GM20000 (cell line): ENCODE results near the gene MBOAT2.
"Not testable (repeated sequence)": the region's sequence is repeated elsewhere in the genome, so short reads cannot be mapped to it uniquely, and the experiment has no call there.

Experiments
- DNase-seq: peaks from one replicate; pipeline ENCODE4 v3.0.0; 2012; ENCODE audit warnings: low spot score
- CTCF ChIP-seq: IDR thresholded peaks from 2 replicates; pipeline ENCODE4 v1.5.1; 2012; ENCODE audit warnings: mild to moderate bottlenecking, control low read depth; ENCODE audit errors: extremely low read depth, missing control alignments

The MBOAT2 gene

GRCh38 chr2:8984157-8984556 is 19.3 kb downstream of the MBOAT2 start:
- no peak for TF ChIP-seq CTCF
- no peak for DNase-seq

GRCh38 chr2:8983571-8983970 is 19.9 kb downstream of the MBOAT2 start:
- TF ChIP-seq CTCF: no peak
- DNase-seq: no peak

- DNase-seq: no peak
- TF ChIP-seq CTCF: no peak
These were observed 21.6 kb downstream of the MBOAT2 start for GRCh38 chr2:8981876-8982275.

GRCh38 chr2:8980096-8980495 is 23.4 kb downstream of the MBOAT2 start:
- DNase-seq: no peak
- no peak for TF ChIP-seq CTCF

- no peak for TF ChIP-seq CTCF
- no peak for DNase-seq
These were observed 25.7 kb downstream of the MBOAT2 start for GRCh38 chr2:8977758-8978157.

GRCh38 chr2:8976442-8977259 is 26.8 kb downstream of the MBOAT2 start:
- TF ChIP-seq CTCF: no peak

GRCh38 chr2:8974016-8974415 is 29.5 kb downstream of the MBOAT2 start:
- no peak for TF ChIP-seq CTCF

More at GRCh38 chr2:8976442-8977259, 26.8 kb downstream of the MBOAT2 start:
- DNase-seq: no peak

GRCh38 chr2:8973017-8973416 is 30.5 kb downstream of the MBOAT2 start:
- DNase-seq: not testable (repeated sequence)

More at GRCh38 chr2:8974016-8974415, 29.5 kb downstream of the MBOAT2 start:
- DNase-seq: no peak

GRCh38 chr2:8972535-8972934 is 30.9 kb downstream of the MBOAT2 start:
- DNase-seq: not testable (repeated sequence)

GRCh38 chr2:8969348-8969747 is 34.1 kb downstream of the MBOAT2 start:
- DNase-seq: not testable (repeated sequence)
